CD4-positive, alpha-beta memory T cell (primary cell): ENCODE data around the gene ACP7. TPM values are rescaled to one million over a fixed set of nuclear protein-coding genes. Genes with fewer than 3 reads are reported as not detected.
"Not testable (repeated sequence)": the region's sequence is repeated elsewhere in the genome, so short reads cannot be mapped to it uniquely, and the experiment has no call there.

ENCODE experiments used
- CTCF ChIA-PET: fragments of 350-600 bp; sonication (Branson Sonifier 250); formaldehyde crosslinking; loops from one replicate; lab custom pipeline; 2021; ENCODE audit warnings: inconsistent platforms; ENCODE audit not compliant: partially characterized antibody; lab: Charles Lee
- POLR2A ChIA-PET: fragments of 350-600 bp; sonication (Branson Sonifier 250); formaldehyde crosslinking; loops from one replicate; lab custom pipeline; 2021; ENCODE audit not compliant: partially characterized antibody; lab: Charles Lee
- DNase-seq, 5 donors: peaks; one replicate each; pipeline versions ENCODE4 v3.0.0 to v3.0.0-alpha.2; 2020 to 2022; ENCODE audit warnings: mixed read lengths in 1 of 5
- H3K27ac ChIP-seq: one replicate; pipeline ENCODE4 v1.7.0; 2013; ENCODE audit warnings: low read depth, low read length
- H3K27me3 ChIP-seq: 2 replicates; pipeline ENCODE4 v1.7.0; 2013; ENCODE audit warnings: mild to moderate bottlenecking, low read length, moderate library complexity; ENCODE audit not compliant: insufficient read depth
- H3K36me3 ChIP-seq: 2 replicates; pipeline ENCODE4 v1.7.0; 2013; ENCODE audit warnings: mild to moderate bottlenecking, low read length, moderate library complexity; ENCODE audit not compliant: insufficient read depth
- H3K4me1 ChIP-seq: 2 replicates; pipeline ENCODE4 v1.7.0; 2013; ENCODE audit warnings: mild to moderate bottlenecking, low read length, moderate library complexity; ENCODE audit not compliant: insufficient read depth
- H3K4me3 ChIP-seq, 2 donors: one replicate each; pipeline ENCODE4 v1.7.0; 2013; ENCODE audit warnings: low read length in 2 of 2, mild to moderate bottlenecking in 1 of 2
- H3K9me3 ChIP-seq, 2 donors: one replicate each; pipeline ENCODE4 v1.7.0; 2013; ENCODE audit warnings: low read length in 2 of 2, control low read depth in 1 of 2; ENCODE audit not compliant: control insufficient read depth in 1 of 2
- H3K27ac Mint-ChIP-seq, 7 donors: one replicate each; pipeline ENCODE4 v1.8.0; 2020 to 2021; ENCODE audit warnings: mixed read lengths in 7 of 7, mild to moderate bottlenecking in 6 of 7, inconsistent platforms in 3 of 7, moderate library complexity in 3 of 7
- H3K27me3 Mint-ChIP-seq, 2 donors: one replicate each; pipeline ENCODE4 v1.8.0; 2020 to 2021; ENCODE audit warnings: mixed read lengths in 2 of 2
- H3K36me3 Mint-ChIP-seq, 2 donors: one replicate each; pipeline ENCODE4 v1.8.0; 2020 to 2021; ENCODE audit warnings: mixed read lengths in 2 of 2, inconsistent platforms in 1 of 2, mild to moderate bottlenecking in 1 of 2
- H3K4me1 Mint-ChIP-seq, 4 donors: one replicate each; pipeline ENCODE4 v1.8.0; 2020 to 2021; ENCODE audit warnings: mixed read lengths in 4 of 4, mild to moderate bottlenecking in 1 of 4
- H3K4me3 Mint-ChIP-seq, 8 donors: one replicate each; pipeline ENCODE4 v1.8.0; 2020 to 2021; ENCODE audit warnings: mixed read lengths in 8 of 8, mild to moderate bottlenecking in 7 of 8, moderate library complexity in 6 of 8, inconsistent platforms in 3 of 8
- H3K9me3 Mint-ChIP-seq, 8 donors: one replicate each; pipeline ENCODE4 v1.8.0; 2020 to 2021; ENCODE audit warnings: mixed read lengths in 8 of 8, mild to moderate bottlenecking in 5 of 8, inconsistent platforms in 3 of 8, moderate library complexity in 1 of 8
- intact Hi-C: fragments of 100-400 bp; cut with micrococcal nuclease; formaldehyde crosslinking; loops from one replicate; pipeline ENCODE4 v1.15.1; 2023
- polyA plus RNA-seq, 2 donors: library from polyadenylated mRNA; unstranded; fragments of 300-500 nt; fragmentation: Illumina TruSeq; gene quantifications; one replicate each; pipeline ENCODE4 v1.2.3, GENCODE V29; 2021
- total RNA-seq, 2 experiments: library from RNA; stranded (reverse); gene quantifications; one replicate each; pipeline ENCODE4 v1.2.3, GENCODE V29; 2021

ACP7 gene
- total and polyA plus RNA-seq, 4 experiments from 2014 or later: 0.14 TPM; not detected in 3

- POLR2A ChIA-PET: no interaction called here
- H3K9me3 Mint-ChIP-seq: peaks cover 0 to 1% (median 0%) of the 10 kb centered on the region in 8 donors
- peaks cover 0 to 1% of the 10 kb centered on the region in 2 donors for H3K27me3 Mint-ChIP-seq
- DNase-seq: no peak
- CTCF ChIA-PET: no interaction called here
- Histone ChIP-seq H3K27ac (no peak overlapping the region), H3K4me1 (no peaks in the 10 kb centered on the region), H3K4me3 (no peak overlapping the region), H3K9me3 (no peaks in the 10 kb centered on the region), H3K27me3 (no peaks in the 10 kb centered on the region), H3K36me3 (no peaks in the 10 kb centered on the region)
- no peaks in the 10 kb centered on the region for H3K36me3 Mint-ChIP-seq
- no peak overlapping the region for H3K27ac Mint-ChIP-seq
- H3K4me3 Mint-ChIP-seq: no peak overlapping the region
- H3K4me1 Mint-ChIP-seq: peaks cover 4 to 14% (median 9%) of the 10 kb centered on the region in 4 donors
- intact Hi-C loops: no loop called here
These were observed 19.8 kb upstream of the ACP7 start for GRCh38 chr19:39064405-39064804.

- CTCF ChIA-PET: interaction anchor here (1.5 kb wide), 1 partner anchor 14 kb away, joined by 5 read pairs; no protein-coding TSS in a partner anchor
These were observed 18.2 kb upstream of the ACP7 start for GRCh38 chr19:39065928-39066327.

GRCh38 chr19:39067104-39067503 lies 17.1 kb upstream of the ACP7 start:
- no peak overlapping the region for H3K4me3 ChIP-seq
- CTCF ChIA-PET: interaction anchor here (0.7 to 1.7 kb wide), 2 partner anchors 15 to 49 kb away, joined by 4 to 5 read pairs; no protein-coding TSS in a partner anchor
- intact Hi-C loops: no loop called here
- peak overlapping the region in 1 of 7 donors; percentile 27 for H3K27ac Mint-ChIP-seq
- POLR2A ChIA-PET: no interaction called here
- no peaks in the 10 kb centered on the region for H3K9me3 ChIP-seq
- H3K27me3 Mint-ChIP-seq: peaks cover 0 to 1% of the 10 kb centered on the region in 2 donors
- H3K9me3 Mint-ChIP-seq: no peaks in the 10 kb centered on the region
- H3K4me3 Mint-ChIP-seq: no peak overlapping the region
- H3K27ac ChIP-seq: no peak overlapping the region
- H3K4me1 Mint-ChIP-seq: peaks cover 2 to 9% (median 3%) of the 10 kb centered on the region in 4 donors
- H3K4me1 ChIP-seq: no peaks in the 10 kb centered on the region
- DNase-seq: no peak
- no peaks in the 10 kb centered on the region for H3K27me3 ChIP-seq
- H3K36me3 ChIP-seq: no peaks in the 10 kb centered on the region
- H3K36me3 Mint-ChIP-seq: no peaks in the 10 kb centered on the region

More at GRCh38 chr19:39065928-39066327, 18.2 kb upstream of the ACP7 start:
- intact Hi-C loops: no loop called here
- H3K4me3 ChIP-seq: no peak overlapping the region
- no peaks in the 10 kb centered on the region for H3K36me3 ChIP-seq
- H3K27ac Mint-ChIP-seq: no peak overlapping the region
- H3K4me3 Mint-ChIP-seq: no peak overlapping the region
- H3K9me3 Mint-ChIP-seq: peaks cover 0 to 1% (median 0%) of the 10 kb centered on the region in 8 donors
- no peaks in the 10 kb centered on the region for H3K36me3 Mint-ChIP-seq
- no peaks in the 10 kb centered on the region for H3K4me1 ChIP-seq
- H3K9me3 ChIP-seq: no peaks in the 10 kb centered on the region
- POLR2A ChIA-PET: no interaction called here
- no peaks in the 10 kb centered on the region for H3K27me3 ChIP-seq
- H3K4me1 Mint-ChIP-seq: peaks cover 7 to 17% (median 11%) of the 10 kb centered on the region in 4 donors
- DNase-seq: no peak
- H3K27me3 Mint-ChIP-seq: peaks cover 0 to 1% of the 10 kb centered on the region in 2 donors
- no peak overlapping the region for H3K27ac ChIP-seq

GRCh38 chr19:39068259-39068658 lies 15.9 kb upstream of the ACP7 start:
- H3K36me3 ChIP-seq, H3K27me3 Mint-ChIP-seq, H3K36me3 Mint-ChIP-seq, H3K9me3 Mint-ChIP-seq, H3K9me3 ChIP-seq, H3K27me3 ChIP-seq, H3K4me3 ChIP-seq, H3K4me3 Mint-ChIP-seq, H3K27ac Mint-ChIP-seq, H3K27ac ChIP-seq, H3K4me1 ChIP-seq, DNase-seq, intact Hi-C loops: not testable (repeated sequence)
- CTCF ChIA-PET: interaction anchor here (1.4 to 1.7 kb wide), 2 partner anchors 11 to 16 kb away, joined by 3 to 5 read pairs; no protein-coding TSS in a partner anchor
- H3K4me1 Mint-ChIP-seq: peaks cover 9 to 16% (median 12%) of the 10 kb centered on the region in 4 donors
- POLR2A ChIA-PET: interaction anchor here (0.6 kb wide), 1 partner anchor 67 kb away, joined by 3 read pairs; no protein-coding TSS in a partner anchor

- Mint-ChIP-seq H3K4me3 (no peak overlapping the region), H3K4me1 (peaks cover 20 to 34% (median 25%) of the 10 kb centered on the region in 4 donors), H3K27me3 (peaks cover 0 to 1% of the 10 kb centered on the region in 2 donors), H3K27ac (peak overlapping the region in 4 of 7 donors; percentile 46 to 70 (median 54)), H3K9me3 (no peaks in the 10 kb centered on the region), H3K36me3 (no peaks in the 10 kb centered on the region)
- no peak for DNase-seq
- H3K27ac ChIP-seq: no peak overlapping the region
- peaks cover 21% of the 10 kb centered on the region for H3K4me1 ChIP-seq
- no peaks in the 10 kb centered on the region for H3K27me3 ChIP-seq
- H3K4me3 ChIP-seq: no peak overlapping the region
- intact Hi-C loops: loop anchor here (5.0 kb wide), 1 partner anchor 41 kb away; no protein-coding TSS in a partner anchor
- POLR2A ChIA-PET: no interaction called here
- no peaks in the 10 kb centered on the region for H3K36me3 ChIP-seq
- no peaks in the 10 kb centered on the region for H3K9me3 ChIP-seq
- CTCF ChIA-PET: no interaction called here
These were observed 13.3 kb upstream of the ACP7 start for GRCh38 chr19:39070888-39071287.

GRCh38 chr19:39074205-39074692 lies 9.9 kb upstream of the ACP7 start:
- H3K27me3 Mint-ChIP-seq: peaks cover 0 to 2% of the 10 kb centered on the region in 2 donors
- no peaks in the 10 kb centered on the region for H3K27me3 ChIP-seq
- H3K36me3 Mint-ChIP-seq: no peaks in the 10 kb centered on the region
- no peak overlapping the region for H3K4me3 ChIP-seq
- H3K27ac ChIP-seq: peak overlapping the region; percentile 54
- peaks cover 20 to 33% (median 27%) of the 10 kb centered on the region in 4 donors for H3K4me1 Mint-ChIP-seq
- peaks cover 21% of the 10 kb centered on the region for H3K4me1 ChIP-seq
- CTCF ChIA-PET: interaction anchor here (0.8 to 1.3 kb wide), 5 partner anchors 22 to 316 kb away, joined by 3 to 4 read pairs (median 4); partner anchors contain the start of genes MRPS12 and SARS2
- no peak for DNase-seq
- POLR2A ChIA-PET: interaction anchor here (0.8 to 1.5 kb wide), 10 partner anchors 8 to 406 kb away, joined by 3 to 7 read pairs (median 4); partner anchors contain the start of genes GMFG, RPS16, SUPT5H and TIMM50
- H3K36me3 ChIP-seq: no peaks in the 10 kb centered on the region
- no peaks in the 10 kb centered on the region for H3K9me3 Mint-ChIP-seq
- no peaks in the 10 kb centered on the region for H3K9me3 ChIP-seq
- intact Hi-C loops: loop anchor here (5.0 kb wide), 1 partner anchor 38 kb away; no protein-coding TSS in a partner anchor
- H3K27ac Mint-ChIP-seq: peak overlapping the region; percentile 94 to 100 (median 99)
- H3K4me3 Mint-ChIP-seq: peak overlapping the region in 3 of 8 donors; percentile 67 to 83 (median 75)

GRCh38 chr19:39074942-39075341 lies 9.2 kb upstream of the ACP7 start:
- no peak overlapping the region for H3K4me3 Mint-ChIP-seq
- H3K27ac Mint-ChIP-seq: peak overlapping the region in 6 of 7 donors; percentile 79 to 99 (median 96)
- intact Hi-C loops: loop anchor here (5.0 kb wide), 1 partner anchor 37 kb away; no protein-coding TSS in a partner anchor
- no peaks in the 10 kb centered on the region for H3K9me3 ChIP-seq
- POLR2A ChIA-PET: interaction anchor here (1.3 kb wide), 1 partner anchor 370 kb away, joined by 4 read pairs; the partner anchor contains the start of gene SUPT5H
- H3K4me3 ChIP-seq: no peak overlapping the region
- no peaks in the 10 kb centered on the region for H3K27me3 ChIP-seq
- peaks cover 0 to 2% of the 10 kb centered on the region in 2 donors for H3K27me3 Mint-ChIP-seq
- H3K4me1 ChIP-seq: peaks cover 21% of the 10 kb centered on the region
- H3K9me3 Mint-ChIP-seq: no peaks in the 10 kb centered on the region
- CTCF ChIA-PET: interaction anchor here (0.9 to 1.3 kb wide), 2 partner anchors 23 to 315 kb away, joined by 4 read pairs; no protein-coding TSS in a partner anchor
- H3K36me3 ChIP-seq: no peaks in the 10 kb centered on the region
- H3K4me1 Mint-ChIP-seq: peaks cover 20 to 33% (median 27%) of the 10 kb centered on the region in 4 donors
- no peak overlapping the region for H3K27ac ChIP-seq
- DNase-seq: no peak
- no peaks in the 10 kb centered on the region for H3K36me3 Mint-ChIP-seq
